HT-29 (cell line): ENCODE data around the gene PARD6A. TPM values are rescaled to one million over a fixed set of nuclear protein-coding genes. Genes with fewer than 3 reads are reported as not detected.

Experiments used
- DNase-seq: peaks from one replicate; pipeline ENCODE4 v3.0.0-alpha.2; 2015; ENCODE audit warnings: low spot score
- total RNA-seq: library from RNA; depleted of rRNA; stranded (reverse); fragments of >200 nt; shearing (Covaris generic); gene quantifications from 2 replicates; pipeline ENCODE4 v1.2.3, GENCODE V29; 2014; rRNA removed

PARD6A gene, protein sequence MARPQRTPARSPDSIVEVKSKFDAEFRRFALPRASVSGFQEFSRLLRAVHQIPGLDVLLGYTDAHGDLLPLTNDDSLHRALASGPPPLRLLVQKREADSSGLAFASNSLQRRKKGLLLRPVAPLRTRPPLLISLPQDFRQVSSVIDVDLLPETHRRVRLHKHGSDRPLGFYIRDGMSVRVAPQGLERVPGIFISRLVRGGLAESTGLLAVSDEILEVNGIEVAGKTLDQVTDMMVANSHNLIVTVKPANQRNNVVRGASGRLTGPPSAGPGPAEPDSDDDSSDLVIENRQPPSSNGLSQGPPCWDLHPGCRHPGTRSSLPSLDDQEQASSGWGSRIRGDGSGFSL
- total RNA-seq = 24.9 and 38.1 TPM in 2 replicates

DNA sequence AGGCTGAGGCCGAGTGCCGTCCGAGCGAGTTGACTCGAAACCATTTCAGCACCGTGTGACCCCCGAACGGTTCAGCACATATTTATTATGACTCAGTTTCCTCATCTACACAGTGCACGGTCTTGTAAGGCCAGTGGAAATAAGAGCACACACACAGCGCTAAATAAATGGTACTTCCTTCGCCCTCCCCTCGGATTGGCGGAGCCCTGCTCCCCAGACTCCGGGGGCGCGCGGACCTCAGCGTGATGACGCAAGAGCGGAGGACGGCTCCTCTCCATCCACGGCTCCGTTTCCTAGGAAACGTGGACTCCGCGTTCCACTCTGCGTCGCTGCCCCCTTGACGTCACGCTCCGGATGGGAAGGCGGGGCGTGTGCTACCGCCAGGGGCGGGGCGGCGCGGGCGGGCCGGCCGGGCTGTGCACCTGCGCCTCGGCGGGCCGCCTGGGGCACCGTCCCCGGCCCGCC, at the start of gene PARD6A:
Gene PARD6A (plus strand): TSS at position 397 of the 465 bp plus-strand sequence. CDS start 79 bp downstream, outside the sequence.
- peak; percentile 94 for DNase-seq

DNA sequence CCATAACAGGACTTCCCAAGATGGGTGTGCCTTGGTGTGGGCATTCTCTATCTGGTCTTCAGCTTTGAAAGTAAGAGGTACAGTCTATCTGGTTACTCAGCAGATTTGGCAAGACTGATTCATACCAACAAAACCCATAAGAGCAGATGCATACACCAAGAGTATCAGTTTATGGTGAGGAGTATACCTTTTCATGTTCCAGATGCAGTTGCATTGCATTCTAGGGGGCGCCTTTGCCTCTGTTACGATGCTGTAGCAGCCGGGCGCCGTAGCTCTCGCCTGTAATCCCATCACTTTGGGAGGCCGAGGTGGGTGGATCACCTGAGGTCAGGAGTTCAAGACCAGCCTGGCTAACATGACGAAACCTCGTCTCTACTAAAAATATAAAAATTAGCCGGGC, 47.0 kb upstream of the PARD6A start:
- DNase-seq = peak; percentile 10

DNA sequence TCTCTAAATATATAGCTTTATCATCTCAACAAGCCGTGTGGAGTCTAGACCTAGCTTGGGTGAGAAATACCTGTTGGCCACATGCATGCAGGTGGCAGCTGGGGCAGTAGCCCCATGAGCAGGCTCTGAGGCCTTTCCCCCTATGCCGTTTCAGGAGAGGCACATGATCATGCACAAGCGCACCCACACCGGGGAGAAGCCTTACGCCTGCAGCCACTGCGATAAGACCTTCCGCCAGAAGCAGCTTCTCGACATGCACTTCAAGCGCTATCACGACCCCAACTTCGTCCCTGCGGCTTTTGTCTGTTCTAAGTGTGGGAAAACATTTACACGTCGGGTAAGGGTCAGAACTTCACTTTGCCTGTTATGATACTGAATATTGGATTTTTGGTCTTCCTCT, 32.5 kb upstream of the PARD6A start:
- no peak for DNase-seq

DNA sequence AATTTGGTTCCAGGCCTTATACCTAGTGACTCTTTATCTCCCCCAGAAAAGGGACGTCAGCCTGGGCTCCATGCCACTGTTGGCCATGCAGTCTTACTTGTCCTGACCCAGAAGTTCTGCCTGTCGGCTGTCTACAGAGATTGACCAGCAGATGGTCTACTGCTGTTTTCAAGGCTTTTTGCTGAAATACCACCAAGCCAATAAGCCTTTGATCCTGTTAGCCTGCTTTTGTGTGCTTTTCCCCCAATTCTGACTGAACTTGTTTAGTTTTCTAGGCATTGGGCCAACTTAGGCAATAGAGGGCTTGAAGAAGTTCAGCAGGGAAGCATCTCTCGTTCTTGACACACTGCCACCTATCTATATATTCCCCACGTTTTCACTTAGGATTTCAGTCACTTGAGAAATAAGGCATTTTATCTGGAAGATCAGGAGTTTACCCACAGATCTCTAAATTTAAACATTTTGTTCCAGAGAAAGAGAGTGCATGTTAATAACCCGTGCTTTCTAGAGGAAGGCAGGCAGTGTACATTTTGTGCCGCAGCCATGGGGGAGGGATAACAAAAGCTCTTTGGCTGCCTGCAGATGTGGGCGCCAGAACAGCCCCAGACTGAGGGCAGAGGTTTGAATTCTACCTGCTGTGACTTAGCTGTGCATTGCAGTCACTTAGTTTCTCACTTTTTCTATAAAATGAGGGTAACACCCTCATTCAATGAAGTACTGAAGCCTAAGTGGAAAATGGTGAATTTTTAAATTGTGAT, 28.2 kb upstream of the PARD6A start:
- DNase-seq = peak; percentile 0

DNA sequence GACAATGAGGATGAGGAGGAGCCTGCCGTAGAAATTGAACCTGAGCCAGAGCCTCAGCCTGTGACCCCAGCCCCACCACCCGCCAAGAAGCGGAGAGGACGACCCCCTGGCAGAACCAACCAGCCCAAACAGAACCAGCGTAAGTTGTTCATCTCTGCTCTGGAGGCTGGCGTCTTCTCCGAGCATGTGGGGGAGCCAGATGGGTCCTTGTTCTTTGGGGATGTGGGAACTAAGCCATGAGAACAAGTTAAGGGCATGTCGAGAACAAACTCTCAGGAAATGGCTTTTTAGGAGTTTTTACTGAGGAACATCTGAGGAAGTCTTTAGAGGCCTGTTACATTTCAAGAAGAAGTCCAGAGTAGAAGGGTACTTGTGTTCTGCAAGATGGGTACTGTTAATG, 24.0 kb upstream of the PARD6A start:
- no peak for DNase-seq

DNA sequence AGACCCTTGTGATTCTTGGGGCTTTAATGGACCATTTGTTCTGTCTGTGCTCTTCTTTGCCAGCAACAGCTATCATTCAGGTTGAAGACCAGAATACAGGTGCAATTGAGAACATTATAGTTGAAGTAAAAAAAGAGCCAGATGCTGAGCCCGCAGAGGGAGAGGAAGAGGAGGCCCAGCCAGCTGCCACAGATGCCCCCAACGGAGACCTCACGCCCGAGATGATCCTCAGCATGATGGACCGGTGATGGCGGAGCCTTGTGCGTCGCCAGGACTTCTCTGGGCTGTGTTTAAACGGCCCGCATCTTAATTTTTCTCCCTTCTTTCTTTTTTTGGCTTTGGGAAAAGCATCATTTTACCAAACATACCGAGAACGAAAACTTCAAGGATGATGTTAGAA, 23.1 kb upstream of the PARD6A start:
- DNase-seq = no peak

DNA sequence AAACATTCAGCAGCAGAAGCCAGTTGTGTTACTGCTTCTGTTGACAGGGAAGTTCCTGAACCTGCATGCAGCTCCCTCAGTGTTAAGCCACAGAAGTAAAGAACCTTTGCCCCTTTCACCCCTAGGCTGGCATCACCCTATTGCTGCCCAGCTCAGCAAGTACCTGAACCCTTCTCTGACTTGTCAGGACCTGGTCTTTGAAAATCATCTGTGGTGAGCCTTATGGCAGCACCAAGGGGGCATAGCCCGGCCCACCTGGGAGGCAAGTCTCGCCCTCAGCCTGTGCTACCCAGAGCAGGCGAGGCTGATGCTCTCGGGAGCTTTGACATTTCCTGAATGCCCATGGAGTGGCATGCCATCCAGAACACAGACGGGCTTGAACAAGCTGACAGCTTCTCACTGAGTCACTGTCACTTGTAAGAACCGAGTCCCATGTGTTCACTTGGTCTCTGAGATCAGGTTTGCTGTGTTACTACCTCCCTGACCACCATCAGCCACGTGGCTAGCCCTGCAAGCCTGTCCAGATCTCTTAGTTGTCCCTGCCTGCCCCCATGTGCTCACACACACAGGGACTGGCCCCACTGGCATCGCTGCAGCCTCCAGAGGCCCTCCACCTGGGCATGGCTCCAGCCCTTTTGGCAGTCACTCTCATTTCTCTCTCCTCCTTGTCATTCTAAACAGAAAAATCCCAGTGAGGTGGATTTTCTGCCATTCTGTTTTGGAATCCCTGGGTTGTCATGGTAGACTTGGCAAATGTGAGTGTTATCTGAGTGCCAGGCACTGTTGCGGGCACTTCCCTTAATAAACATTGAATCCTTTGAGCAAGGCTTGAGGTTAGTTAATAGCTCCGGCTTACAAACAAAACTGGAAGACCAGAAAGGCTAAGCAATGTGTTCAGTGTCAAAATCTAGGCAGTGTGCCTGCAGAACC, 18.7 kb upstream of the PARD6A start:
- no peak for DNase-seq

DNA sequence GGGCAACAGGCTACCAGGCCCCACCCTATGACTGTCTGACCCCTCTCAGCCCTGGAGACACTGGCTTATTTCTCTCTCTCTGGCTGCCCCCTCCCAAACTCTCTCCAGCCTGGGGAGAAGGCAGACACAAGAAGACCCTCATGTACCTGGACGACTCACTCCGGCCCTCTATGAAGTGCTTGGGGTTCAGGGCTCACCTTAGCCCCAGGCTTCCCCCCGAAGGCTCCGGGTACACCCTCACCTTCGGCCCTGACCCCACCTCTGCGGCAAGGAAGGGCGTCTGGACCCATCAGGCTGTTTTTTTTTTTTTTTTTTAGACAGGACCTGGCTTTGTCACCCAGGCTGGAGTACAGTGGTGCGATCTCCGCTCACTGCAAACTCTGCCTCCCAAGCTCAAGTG, 16.7 kb upstream of the PARD6A start:
- no peak for DNase-seq

DNA sequence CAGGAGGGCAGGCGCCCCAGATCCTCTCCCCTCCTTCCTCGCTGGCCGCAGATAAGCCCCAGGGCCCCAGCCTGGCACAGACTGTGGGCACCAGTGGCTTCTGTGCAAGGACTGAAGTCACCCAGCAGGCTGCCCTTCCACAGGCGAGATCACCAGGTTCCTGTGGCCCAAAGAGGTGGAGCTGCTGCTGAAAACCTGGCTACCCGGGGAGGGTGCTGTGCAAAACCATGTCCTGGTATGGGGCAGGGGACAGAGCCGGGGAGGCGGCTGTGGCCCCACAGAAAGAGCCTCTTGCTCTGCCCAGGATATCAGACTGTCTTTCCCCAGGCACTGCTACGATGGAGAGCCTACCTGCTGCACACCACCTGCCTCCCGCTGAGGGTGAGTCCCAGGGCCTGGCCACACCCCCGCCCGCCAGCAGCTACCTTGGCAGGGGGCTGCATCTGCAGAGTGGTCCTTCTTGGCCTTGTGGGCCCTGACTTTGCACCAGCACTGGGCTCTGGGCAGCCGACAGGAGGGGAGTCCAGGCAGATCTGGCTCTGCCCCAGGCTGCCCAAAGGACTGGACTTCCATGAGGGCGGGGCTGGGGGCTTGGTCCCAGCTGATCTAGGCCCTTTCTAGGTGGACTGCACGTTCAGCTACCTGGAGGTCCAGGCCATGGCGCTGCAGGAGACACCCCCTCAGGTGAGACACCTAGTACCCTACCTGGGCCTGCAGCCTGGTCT, 15.2 kb upstream of the PARD6A start:
- DNase-seq = no peak

DNA sequence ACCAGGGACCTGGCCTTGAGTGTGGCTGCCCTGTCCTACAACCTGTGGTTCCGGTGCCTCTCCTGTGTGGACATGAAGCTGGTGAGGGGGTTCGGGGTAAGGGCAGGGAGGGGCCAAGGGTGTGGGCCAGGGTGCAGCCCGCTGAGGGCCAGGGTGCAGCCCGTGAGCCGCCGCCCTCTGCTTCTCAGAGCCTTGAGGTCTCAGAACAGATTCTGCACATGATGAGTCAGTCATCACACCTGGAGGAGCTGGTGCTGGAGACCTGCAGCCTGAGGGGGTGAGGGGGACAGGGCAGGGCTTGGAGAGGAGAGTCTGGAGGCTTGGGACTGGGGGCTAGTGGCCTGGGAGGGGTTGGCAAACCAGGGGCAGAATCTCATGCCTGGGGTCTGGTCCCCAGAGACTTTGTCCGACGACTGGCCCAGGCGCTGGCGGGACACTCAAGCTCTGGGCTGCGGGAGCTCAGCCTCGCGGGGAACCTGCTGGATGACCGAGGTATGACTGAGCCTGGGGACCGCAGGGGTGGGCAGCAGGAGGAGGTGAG, 13.6 kb upstream of the PARD6A start:
- DNase-seq = no peak

DNA sequence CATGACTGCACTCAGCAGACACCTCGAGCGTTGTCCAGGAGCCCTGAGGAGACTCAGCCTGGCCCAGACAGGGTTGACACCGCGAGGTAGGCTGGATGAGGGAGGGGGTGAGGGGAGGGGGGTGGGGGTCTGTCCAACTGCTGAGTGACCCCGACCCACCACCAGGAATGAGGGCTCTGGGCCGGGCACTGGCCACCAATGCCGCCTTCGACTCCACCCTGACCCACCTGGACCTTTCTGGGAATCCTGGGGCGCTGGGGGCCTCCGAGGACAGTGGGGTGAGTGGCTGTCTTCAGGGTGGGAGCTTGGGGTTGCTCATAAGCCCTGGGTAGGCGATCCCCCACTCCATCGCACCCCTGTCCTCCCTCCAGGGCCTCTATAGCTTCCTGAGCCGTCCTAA, 13.1 kb upstream of the PARD6A start:
- no peak for DNase-seq

DNA sequence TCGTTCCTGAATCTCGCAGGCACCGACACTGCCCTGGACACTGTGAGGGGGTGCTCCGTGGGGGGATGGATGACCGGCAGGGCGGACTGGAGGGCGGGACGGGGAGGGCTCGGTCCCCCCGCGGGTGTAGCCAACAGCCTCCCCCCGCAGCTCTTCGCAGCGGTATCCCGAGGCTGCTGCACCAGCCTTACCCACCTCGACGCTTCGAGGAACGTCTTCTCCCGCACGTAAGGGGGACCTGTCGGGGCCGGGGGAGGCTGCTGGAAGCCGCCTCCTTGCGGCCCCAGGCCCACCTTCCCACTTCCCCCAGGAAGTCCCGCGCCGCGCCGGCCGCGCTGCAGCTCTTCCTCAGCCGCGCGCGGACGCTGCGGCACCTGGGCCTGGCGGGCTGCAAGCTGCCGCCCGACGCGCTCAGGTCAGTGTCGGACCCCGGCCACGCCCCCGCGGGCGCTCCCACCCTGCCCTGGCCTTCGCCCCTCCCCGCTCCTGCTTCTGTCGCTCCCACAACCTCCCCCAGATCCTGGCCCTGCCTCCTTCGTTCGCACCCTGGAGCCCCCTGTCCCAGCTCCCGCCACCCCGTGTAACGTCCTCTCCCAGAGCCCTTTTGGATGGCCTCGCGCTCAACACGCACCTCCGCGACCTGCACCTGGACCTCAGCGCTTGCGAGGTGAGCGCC, 12.5 kb upstream of the PARD6A start:
- DNase-seq = no peak

DNA sequence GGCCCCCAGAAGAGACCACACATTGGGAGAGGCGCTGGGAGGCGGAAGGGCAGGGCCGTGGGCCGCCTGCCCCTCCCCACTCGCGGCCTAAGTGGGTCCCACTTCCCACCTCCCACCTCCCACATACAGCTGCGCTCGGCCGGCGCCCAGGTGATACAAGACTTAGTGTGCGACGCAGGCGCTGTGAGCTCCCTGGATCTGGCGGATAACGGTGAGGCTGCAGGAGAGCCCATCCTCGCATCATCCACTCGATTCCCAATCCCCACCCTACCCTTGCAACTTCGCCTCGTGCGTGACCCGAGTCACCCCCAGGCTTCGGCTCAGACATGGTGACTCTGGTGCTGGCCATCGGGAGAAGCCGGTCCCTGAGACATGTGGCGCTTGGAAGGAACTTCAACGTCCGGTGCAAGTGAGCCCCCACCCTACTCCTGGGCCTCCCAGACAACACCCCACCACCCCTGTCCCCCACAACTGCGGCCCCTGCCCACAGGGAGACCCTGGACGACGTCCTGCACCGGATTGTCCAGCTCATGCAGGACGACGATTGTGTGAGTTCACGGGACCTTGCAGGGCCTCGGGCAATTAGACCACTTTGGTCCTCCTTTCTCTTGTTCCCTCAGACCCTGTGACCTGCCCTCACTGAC, 11.9 kb upstream of the PARD6A start:
- no peak for DNase-seq

DNA sequence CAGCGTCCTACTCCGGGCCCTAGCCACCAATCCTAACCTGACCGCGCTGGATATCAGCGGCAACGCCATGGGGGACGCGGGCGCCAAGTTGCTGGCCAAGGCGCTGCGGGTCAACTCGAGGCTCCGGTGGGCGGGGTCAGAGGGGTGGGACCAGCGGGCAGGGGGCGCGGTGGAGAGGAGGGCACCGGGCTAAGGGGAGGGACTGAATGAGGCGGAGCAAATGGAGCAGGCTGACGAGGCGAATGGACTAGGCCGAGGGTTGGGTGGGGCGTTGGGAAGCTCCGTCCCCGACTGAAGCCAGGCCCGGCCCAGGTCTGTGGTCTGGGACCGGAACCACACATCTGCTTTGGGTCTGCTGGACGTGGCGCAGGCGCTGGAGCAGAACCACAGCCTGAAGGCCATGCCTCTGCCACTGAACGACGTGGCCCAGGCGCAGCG, 11.2 kb upstream of the PARD6A start:
- DNase-seq = no peak

DNA sequence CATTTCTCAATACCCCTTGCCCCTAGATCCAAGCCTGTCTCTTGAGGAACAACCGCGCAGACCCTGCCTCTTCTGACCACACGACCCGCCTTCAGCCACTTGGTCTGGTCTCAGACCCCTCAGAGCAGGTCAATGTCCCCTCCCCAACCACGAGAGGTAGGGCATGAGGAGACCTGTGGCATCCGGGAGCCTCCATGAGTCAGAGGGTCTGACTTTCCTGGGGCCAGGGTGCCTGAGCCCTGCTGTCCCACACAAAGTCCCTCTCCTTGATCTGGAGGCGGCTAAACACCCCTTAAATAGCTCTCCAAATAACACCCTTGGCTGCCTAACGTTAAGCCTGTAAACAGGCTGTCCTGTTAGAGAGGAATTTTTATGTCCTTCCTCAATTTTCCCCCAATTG, 10.7 kb upstream of the PARD6A start:
- no peak for DNase-seq

DNA sequence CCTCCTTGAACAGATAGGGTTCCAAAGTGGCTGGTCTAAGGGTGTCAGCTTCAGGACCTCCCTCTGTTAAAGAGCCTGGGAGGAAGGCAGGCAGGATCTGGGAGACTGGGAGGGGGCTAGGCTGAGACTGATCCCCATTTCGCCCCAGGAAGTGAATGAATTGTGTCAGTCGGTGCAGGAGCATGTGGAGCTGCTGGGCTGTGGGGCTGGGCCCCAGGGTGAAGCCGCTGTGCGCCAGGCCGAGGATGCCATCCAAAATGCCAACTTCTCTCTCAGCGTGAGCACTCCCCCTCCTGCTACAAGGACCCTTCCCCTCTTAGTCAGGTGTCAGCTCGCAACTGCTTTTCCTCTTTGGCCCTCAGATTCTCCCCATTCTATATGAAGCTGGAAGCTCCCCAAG, 9.7 kb upstream of the PARD6A start:
- DNase-seq = no peak

DNA sequence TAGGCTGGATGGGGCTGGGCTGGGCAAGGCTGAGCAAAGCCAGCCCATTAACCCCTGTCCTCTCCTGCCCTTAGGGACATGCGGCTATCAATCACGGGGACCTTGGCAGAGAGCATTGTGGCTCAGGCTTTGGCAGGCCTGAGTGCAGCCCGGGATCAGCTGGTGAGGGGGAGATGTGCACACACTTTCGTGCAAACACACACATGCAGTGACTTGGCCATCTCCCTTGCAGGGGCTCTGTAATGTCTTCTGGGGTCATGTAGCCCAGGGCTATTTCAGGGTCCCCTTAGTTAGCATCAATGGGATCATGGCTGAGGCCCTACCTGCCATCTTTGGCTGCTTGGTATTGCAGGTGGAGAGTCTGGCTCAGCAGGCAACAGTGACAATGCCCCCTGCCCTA, 8.9 kb upstream of the PARD6A start:
- DNase-seq = no peak

DNA sequence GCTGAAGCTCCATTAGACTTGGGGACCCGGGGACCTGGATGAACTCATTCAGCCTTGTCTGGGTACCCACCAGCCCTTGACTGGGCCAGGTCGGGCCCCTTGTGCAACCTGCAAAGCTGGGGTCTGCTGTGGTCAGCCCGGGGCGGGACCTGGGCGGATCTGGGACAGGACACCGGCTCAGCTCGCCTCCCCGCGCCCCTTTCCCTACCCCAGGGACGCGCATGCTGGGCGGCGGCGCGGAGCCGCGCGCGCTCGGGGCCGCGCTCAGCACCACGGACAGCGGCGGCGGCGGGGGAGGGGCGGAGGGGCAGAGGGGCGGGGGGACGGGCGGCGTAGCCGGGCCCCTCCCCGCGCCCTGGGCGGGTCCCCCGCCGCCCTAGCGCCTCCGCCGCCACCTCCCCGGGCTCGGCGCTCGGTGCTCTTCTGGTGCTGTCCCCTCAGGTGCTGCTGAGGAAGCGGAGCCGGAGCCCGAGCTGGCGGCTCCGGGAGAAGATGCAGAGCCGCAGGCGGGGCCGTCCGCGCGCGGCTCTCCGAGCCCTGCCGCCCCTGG, 8.1 kb upstream of the PARD6A start:
- DNase-seq = no peak

DNA sequence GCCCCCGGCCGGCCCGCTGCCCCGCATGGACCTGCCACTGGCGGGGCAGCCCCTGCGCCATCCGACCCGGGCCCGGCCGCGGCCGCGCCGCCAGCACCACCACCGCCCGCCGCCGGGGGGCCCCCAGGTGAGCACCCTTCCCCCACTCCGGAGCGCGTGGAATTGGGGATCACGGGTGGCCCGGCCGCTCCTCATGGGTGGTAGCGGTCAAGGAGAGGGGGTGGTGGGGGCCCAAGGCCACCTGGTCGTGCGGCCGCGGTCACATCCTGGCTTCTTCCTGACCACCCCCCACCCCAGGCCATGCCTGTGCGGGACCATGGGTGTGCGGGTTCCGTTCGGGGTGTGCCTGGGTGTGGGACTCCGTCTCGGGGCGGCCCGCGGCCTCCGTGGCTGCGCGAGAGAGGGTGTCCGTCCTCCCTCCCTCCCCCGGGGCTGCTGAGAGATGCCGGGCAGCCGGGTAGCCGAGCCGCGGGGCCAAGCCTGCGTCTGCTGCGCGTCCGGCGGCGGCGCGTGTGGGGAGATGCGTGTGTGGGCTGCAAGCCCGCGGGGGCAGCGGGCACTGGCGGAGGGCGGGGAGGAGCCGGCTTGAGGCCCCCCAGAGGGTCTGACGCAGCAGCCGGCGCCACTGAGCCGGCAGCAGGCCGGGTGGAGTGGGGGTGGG, 7.5 kb upstream of the PARD6A start:
- no peak for DNase-seq
